HG03139 (cell line): ENCODE measurements around the gene HECW1.
"Not testable (repeated sequence)": the region's sequence is repeated elsewhere in the genome, so short reads cannot be mapped to it uniquely, and the experiment has no call there.

Source experiments
- ATAC-seq: cut with Tn5 transposase; IDR thresholded peaks from one replicate; pipeline ENCODE4 v1.9.1; 2021; ENCODE audit not compliant: unreplicated experiment

Gene HECW1

DNA sequence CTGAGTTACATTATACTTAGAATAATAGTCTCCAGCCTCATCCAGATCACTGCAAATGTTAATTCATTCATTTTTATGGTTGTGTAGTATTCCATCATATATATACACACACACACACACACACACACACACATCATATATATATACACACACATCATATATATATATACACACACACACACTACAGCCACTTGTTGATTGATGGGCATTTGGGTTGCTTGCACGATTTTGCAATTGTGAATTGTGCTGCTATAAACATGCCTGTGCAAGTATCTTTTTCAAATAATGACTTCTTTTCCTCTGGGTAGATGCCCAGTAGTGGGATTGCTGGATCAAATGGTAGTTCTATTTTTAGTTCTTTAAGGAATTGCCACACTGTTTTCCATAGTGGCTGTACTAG, 233.2 kb downstream of the HECW1 start:
- not testable (repeated sequence) for ATAC-seq

DNA sequence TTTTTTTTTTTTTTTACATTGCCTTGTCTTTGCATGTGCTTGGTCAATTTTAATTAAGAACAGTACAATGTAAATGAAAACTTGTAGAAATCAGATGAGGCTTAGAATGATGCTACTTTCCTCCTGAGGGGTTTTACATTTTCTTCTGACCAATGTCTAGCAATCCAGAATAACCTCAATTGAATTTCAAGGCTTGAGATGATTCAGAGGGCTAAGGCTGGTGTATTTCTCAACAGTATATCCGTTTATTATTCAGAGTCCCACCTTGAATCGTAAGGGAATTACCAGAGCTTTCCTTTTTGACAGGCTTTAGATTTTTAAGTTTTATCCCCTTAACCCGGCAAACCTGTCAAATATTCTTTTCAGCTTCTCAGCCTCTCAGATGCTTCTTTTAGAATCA, 239.2 kb downstream of the HECW1 start:
- ATAC-seq: no peak

GRCh38 chr7:43353902-43354301, 241.5 kb downstream of the HECW1 start:
- no peak for ATAC-seq

GRCh38 chr7:43362652-43363034, 250.2 kb downstream of the HECW1 start:
- ATAC-seq: no peak

- ATAC-seq: no peak
Observed at GRCh38 chr7:43363035-43363791, 250.8 kb downstream of the HECW1 start.

- ATAC-seq: no peak
Observed at GRCh38 chr7:43364391-43364790, 251.9 kb downstream of the HECW1 start.

DNA sequence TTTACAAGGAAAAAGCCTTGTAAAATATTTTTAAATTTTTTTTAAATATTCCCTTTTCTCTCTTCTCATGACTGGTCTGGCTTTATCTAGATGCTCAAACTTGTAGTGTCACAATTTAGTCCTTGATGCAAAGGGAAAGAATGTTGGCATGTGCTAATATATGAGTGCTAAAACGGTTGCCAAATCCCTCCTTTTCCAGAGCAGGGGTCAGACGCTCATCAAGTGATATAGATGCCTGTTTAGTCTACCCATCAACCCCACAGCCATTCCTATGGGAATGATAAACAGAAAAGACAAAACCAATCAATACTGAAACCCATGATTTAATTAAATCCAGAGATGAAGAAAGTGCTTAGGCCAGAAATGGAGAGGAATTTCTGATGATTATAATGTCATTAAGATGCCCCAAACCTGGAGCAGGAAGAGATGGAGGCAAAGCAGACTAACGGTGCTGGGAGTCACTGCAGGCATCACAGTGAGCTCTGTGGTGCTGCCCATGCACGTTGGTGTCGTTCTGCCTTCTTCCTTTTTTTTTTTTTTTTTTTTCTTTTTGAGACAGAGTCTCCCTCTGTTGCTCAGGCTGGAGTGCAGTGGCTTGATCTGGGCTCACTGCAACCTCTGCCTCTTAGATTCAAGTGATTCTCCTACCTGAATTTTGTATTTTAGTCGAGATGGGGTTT, 260.4 kb downstream of the HECW1 start:
- ATAC-seq: no peak

- ATAC-seq: no peak
Observed at GRCh38 chr7:43377196-43377960, 264.9 kb downstream of the HECW1 start.

- no peak for ATAC-seq
Observed at GRCh38 chr7:43379210-43379609, 266.8 kb downstream of the HECW1 start.

DNA sequence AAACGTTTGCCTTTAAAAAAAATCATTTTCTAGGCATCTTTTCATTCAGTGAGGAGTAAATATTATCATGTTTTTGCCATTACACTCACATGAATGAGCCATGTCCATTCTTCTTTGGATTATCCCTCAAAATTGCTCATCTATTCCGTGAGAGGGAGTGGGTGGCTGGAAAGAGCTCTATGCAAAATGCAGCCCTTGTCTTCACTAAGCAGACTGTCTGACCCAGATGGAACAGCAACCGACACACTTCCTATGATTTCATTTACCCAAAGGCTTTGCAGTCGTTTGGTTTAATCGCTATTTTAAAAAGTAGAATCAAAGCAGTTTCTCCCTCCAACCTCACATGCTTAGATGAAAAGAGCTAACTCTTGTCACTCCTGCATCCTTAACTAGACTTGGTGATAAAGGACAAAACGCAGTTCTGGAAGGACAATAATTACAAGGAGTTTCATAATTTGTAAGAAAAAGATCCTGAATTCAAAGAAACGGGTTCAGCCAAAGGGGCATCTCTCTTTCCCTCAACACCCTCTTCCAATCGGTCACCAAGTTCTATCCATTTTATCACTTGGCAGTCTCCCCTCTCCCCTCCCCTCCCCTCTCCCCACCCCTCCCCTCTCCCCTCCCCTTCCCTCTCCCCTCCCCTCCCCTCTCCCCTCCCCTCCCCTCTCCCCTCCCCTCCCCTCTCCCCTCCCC, 272.3 kb downstream of the HECW1 start:
- no peak for ATAC-seq

DNA sequence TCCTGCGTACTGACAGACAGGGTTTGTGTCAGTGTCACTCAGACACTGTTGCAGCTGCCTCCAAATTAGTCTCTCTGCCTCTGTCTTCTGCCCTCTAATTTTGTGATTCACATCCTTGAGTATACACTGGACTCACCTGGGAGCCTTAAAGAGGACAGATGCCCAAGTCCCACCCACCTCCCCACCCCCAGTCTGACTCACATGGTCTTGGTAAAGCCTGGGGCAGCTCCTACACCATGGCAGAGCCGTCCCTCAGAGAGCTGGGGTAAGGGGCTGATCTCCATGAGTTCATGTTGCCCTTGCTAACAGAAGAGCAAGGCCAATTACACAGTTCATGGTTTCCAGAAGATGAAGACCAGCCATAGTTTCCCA, 272.8 kb downstream of the HECW1 start:
- ATAC-seq: no peak

DNA sequence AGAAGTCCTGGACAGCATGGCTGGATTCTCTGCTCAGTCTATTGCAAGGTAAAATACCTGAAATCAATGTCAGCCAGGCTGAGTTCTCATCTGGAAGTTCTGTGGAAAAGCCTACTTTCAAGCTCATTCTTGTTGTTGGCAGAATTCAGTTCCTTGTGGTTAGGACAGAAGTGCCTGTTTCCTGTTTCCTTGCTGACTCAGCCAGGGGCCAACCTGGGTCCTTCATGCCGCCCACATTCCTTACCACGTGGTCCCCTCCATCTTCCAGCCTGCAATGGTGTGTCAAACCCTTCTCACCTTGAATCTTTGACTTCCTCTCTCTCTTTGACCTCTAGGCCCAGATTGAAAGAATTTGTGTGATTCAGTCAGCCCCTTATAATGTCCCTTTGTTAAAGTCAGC, 273.4 kb downstream of the HECW1 start:
- no peak for ATAC-seq

- ATAC-seq: no peak
Observed at GRCh38 chr7:43387932-43388331, 275.5 kb downstream of the HECW1 start.

DNA sequence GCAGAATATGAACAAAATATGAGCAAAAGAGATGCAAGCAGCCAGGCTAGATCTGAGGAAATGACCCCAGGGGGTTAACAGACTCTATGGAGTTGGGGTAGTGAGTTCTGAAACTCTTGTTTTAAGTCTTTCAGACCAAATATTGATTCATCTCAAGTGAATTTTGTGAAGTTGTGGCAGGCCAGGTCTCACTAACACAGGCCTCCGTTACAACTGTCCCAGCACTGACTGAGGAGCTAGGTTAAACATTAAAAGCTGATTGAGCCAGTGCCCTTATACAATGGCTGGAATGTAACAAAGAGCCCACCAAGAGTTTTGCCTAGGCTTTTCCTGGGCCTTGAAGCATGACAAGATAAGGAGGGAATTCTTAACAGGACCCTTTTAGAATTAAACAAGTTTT, 278.1 kb downstream of the HECW1 start:
- ATAC-seq: no peak

- no peak for ATAC-seq
Observed at GRCh38 chr7:43391518-43391917, 279.1 kb downstream of the HECW1 start.

GRCh38 chr7:43392638-43393330, 280.3 kb downstream of the HECW1 start:
- ATAC-seq: no peak

- ATAC-seq: no peak
Observed at GRCh38 chr7:43394441-43395130, 282.1 kb downstream of the HECW1 start.

- no peak for ATAC-seq
Observed at GRCh38 chr7:43395351-43395750, 282.9 kb downstream of the HECW1 start.

DNA sequence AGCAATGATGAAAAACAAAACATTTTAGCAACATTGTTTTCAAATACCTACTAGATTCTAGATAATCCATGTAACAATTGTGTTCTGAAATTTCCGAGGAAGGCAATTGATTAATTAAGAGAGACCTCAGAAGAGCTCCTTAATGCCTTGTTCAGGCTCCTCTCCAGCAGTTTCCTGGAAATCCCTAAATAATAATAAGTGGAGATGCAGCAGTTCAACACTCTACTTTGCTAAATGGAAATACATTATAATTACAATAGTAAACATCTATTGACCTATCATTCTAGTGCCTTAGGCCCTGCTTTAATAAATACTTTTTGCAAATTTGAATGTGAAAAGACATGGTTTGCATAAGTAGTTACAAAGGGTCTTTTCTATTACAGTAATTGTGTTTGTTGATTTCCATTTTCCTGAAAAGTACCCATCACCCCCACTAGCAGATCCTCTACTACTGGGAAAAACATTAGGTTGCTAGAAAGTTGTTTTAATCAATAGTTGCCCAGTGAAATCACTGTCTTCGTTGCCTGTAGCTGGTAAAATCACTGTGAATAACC, 283.8 kb downstream of the HECW1 start:
- no peak for ATAC-seq

DNA sequence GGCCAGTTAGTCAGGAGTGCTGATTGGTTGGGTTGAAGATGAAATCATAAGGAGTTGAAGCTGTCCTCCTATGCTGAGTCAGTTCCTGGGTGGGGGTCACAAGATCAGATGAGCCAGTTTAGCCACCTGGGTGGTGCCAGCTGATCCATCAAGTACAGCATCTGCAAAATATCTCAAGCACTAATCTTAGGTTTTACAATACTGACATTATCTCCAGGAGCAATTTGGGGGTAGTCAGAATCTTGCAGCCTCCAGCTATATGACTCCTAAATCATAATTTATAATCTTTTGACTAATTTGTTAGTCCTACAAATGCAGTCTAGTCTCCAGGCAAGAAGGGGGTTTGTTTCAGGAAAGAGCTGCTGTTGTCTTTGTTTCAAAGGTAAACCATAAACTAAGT, 286.4 kb downstream of the HECW1 start:
- no peak for ATAC-seq
